Neural cell (in vitro differentiated cells): ENCODE results near the gene SLC38A4. TPM values are rescaled to one million over a fixed set of nuclear protein-coding genes. Genes with fewer than 3 reads are reported as not detected.

ENCODE experiments used
- H2AFZ ChIP-seq: fragments of 200-600, 300-800 bp; sonication (generic), shearing (Covaris generic); 2 replicates; pipeline ENCODE4 v1.6.0; 2014; ENCODE audit warnings: low read depth, mild to moderate bottlenecking, antibody characterized with exemption, low read length, moderate library complexity
- H3F3A ChIP-seq: fragments of 200-600 bp; shearing (Covaris generic); 2 replicates; pipeline ENCODE4 v1.6.1; 2016; ENCODE audit warnings: mild to moderate bottlenecking, moderate library complexity, mixed read lengths, antibody characterized with exemption, low read length; ENCODE audit not compliant: insufficient read depth, poor library complexity, severe bottlenecking
- H3K27ac ChIP-seq: fragments of 200-600, 300-800 bp; sonication (generic), shearing (Covaris generic); 2 replicates; pipeline ENCODE4 v1.5.1; 2014; ENCODE audit warnings: mild to moderate bottlenecking, low read length, moderate library complexity
- H3K27me3 ChIP-seq: fragments of 300-800, 200-600 bp; sonication (generic), shearing (Covaris generic); 2 replicates; pipeline ENCODE4 v1.6.0; 2014; ENCODE audit warnings: mild to moderate bottlenecking, low read depth, low read length, moderate library complexity; ENCODE audit not compliant: insufficient read depth
- H3K36me3 ChIP-seq: fragments of 300-800, 200-600 bp; sonication (generic), shearing (Covaris generic); 2 replicates; pipeline ENCODE4 v1.5.1; 2014; ENCODE audit warnings: mild to moderate bottlenecking, antibody characterized with exemption, low read length, moderate library complexity; ENCODE audit not compliant: insufficient read depth
- H3K4me2 ChIP-seq: fragments of 300-800, 200-600 bp; sonication (generic), shearing (Covaris generic); 2 replicates; pipeline ENCODE4 v1.6.0; 2014; ENCODE audit warnings: mild to moderate bottlenecking, low read length
- H3K4me3 ChIP-seq: fragments of 300-800, 200-600 bp; sonication (generic), shearing (Covaris generic); 2 replicates; pipeline ENCODE4 v1.5.1; 2014; ENCODE audit warnings: mild to moderate bottlenecking, low read length, moderate library complexity
- H3K79me2 ChIP-seq: fragments of 200-600 bp; shearing (Covaris generic); replicated peaks from 2 replicates; pipeline ENCODE4 v1.6.0; 2014; ENCODE audit warnings: mild to moderate bottlenecking, low read length, moderate library complexity; ENCODE audit not compliant: insufficient read depth
- H3K9ac ChIP-seq: fragments of 300-800, 200-600 bp; sonication (generic), shearing (Covaris generic); 2 replicates; pipeline ENCODE4 v1.6.1; 2016; ENCODE audit warnings: mild to moderate bottlenecking, low read length, mixed read lengths
- H3K9me2 ChIP-seq: fragments of 200-600 bp; shearing (Covaris generic); 2 replicates; pipeline ENCODE4 v1.6.1; 2016; ENCODE audit warnings: mild to moderate bottlenecking, low read length, mixed read lengths; ENCODE audit not compliant: insufficient read depth
- H3K9me3 ChIP-seq: fragments of 200-600, 300-800 bp; sonication (generic), shearing (Covaris generic); 2 replicates; pipeline ENCODE4 v1.6.1; 2016; ENCODE audit warnings: mild to moderate bottlenecking, mixed run types, low read length, moderate library complexity, mixed read lengths
- H4K20me1 ChIP-seq: fragments of 200-600 bp; shearing (Covaris generic); 2 replicates; pipeline ENCODE4 v1.6.1; 2016; ENCODE audit warnings: mild to moderate bottlenecking, mixed run types; ENCODE audit not compliant: insufficient read depth
- CTCF ChIP-seq: fragments of 450-650 bp; IDR thresholded peaks from 2 replicates; pipeline ENCODE4 v1.5.1; 2014; ENCODE audit warnings: antibody characterized with exemption, mild to moderate bottlenecking, moderate library complexity; ENCODE audit not compliant: poor library complexity, severe bottlenecking
- EP300 ChIP-seq: fragments of 450-650 bp; conservative IDR thresholded peaks from 2 replicates; pipeline ENCODE4 v1.6.1; 2014; ENCODE audit warnings: antibody characterized with exemption, mild to moderate bottlenecking, moderate library complexity; ENCODE audit not compliant: poor library complexity, severe bottlenecking
- EZH2 ChIP-seq: fragments of 200-600, 300-800 bp; shearing (Covaris generic), sonication (generic); IDR thresholded peaks from 2 replicates; pipeline ENCODE4 v1.6.1; 2014; ENCODE audit warnings: antibody characterized with exemption, low read length, borderline replicate concordance, mild to moderate bottlenecking; ENCODE audit not compliant: insufficient read depth, poor library complexity, severe bottlenecking
- MXI1 ChIP-seq: fragments of 450-650 bp; conservative IDR thresholded peaks from 2 replicates; pipeline ENCODE4 v1.6.1; 2014; ENCODE audit warnings: antibody characterized with exemption, mild to moderate bottlenecking; ENCODE audit not compliant: poor library complexity, severe bottlenecking
- POLR2AphosphoS5 ChIP-seq: IDR thresholded peaks from 2 replicates; pipeline ENCODE4 v1.6.1; 2012
- RAD21 ChIP-seq: fragments of 450-650 bp; conservative IDR thresholded peaks from 2 replicates; pipeline ENCODE4 v1.6.1; 2014; ENCODE audit warnings: antibody characterized with exemption, mild to moderate bottlenecking, moderate library complexity
- SMC3 ChIP-seq: fragments of 450-650 bp; conservative IDR thresholded peaks from 2 replicates; pipeline ENCODE4 v1.6.1; 2014; ENCODE audit warnings: antibody characterized with exemption, mild to moderate bottlenecking, moderate library complexity; ENCODE audit not compliant: poor library complexity
- TAF1 ChIP-seq: IDR thresholded peaks from 2 replicates; pipeline ENCODE4 v1.6.1; 2012; ENCODE audit warnings: low read depth
- polyA plus RNA-seq: library from polyadenylated mRNA; depleted of rRNA; stranded (reverse); fragments of >200 nt; gene quantifications from 2 replicates; pipeline ENCODE4 v1.2.3, GENCODE V29; 2014
- TF ChIP-seq, protein P1 (sequence below): IDR thresholded peaks from 2 replicates; pipeline ENCODE4 v1.6.1; 2012; ENCODE audit warnings: borderline replicate concordance

SLC38A4 gene
- polyA plus RNA-seq, 1 donor from 2014 or later = not detected

GRCh38 chr12:46777587-46777986, 48.2 kb downstream of the SLC38A4 start:
- Histone ChIP-seq H3F3A (no peaks in the 10 kb centered on the region), H3K9ac (no peak overlapping the region), H3K36me3 (no peaks in the 10 kb centered on the region), H3K4me2 (no peak overlapping the region), H3K79me2 (no peaks in the 10 kb centered on the region), H3K4me3 (no peak overlapping the region), H3K27ac (no peak overlapping the region), H3K9me3 (no peaks in the 10 kb centered on the region), H2AFZ (no peak overlapping the region), H3K27me3 (no peaks in the 10 kb centered on the region), H3K9me2 (no peaks in the 10 kb centered on the region), H4K20me1 (no peaks in the 10 kb centered on the region)
- no peak for TF ChIP-seq POLR2AphosphoS5
- TF ChIP-seq RAD21 = no peak
- TF ChIP-seq SMC3 = no peak
- TF ChIP-seq, protein P1, sequence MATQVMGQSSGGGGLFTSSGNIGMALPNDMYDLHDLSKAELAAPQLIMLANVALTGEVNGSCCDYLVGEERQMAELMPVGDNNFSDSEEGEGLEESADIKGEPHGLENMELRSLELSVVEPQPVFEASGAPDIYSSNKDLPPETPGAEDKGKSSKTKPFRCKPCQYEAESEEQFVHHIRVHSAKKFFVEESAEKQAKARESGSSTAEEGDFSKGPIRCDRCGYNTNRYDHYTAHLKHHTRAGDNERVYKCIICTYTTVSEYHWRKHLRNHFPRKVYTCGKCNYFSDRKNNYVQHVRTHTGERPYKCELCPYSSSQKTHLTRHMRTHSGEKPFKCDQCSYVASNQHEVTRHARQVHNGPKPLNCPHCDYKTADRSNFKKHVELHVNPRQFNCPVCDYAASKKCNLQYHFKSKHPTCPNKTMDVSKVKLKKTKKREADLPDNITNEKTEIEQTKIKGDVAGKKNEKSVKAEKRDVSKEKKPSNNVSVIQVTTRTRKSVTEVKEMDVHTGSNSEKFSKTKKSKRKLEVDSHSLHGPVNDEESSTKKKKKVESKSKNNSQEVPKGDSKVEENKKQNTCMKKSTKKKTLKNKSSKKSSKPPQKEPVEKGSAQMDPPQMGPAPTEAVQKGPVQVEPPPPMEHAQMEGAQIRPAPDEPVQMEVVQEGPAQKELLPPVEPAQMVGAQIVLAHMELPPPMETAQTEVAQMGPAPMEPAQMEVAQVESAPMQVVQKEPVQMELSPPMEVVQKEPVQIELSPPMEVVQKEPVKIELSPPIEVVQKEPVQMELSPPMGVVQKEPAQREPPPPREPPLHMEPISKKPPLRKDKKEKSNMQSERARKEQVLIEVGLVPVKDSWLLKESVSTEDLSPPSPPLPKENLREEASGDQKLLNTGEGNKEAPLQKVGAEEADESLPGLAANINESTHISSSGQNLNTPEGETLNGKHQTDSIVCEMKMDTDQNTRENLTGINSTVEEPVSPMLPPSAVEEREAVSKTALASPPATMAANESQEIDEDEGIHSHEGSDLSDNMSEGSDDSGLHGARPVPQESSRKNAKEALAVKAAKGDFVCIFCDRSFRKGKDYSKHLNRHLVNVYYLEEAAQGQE = no peak
- TF ChIP-seq TAF1 = no peak
- TF ChIP-seq MXI1 = no peak
- TF ChIP-seq CTCF = no peak
- no peak for TF ChIP-seq EP300
- no peak for TF ChIP-seq EZH2

DNA sequence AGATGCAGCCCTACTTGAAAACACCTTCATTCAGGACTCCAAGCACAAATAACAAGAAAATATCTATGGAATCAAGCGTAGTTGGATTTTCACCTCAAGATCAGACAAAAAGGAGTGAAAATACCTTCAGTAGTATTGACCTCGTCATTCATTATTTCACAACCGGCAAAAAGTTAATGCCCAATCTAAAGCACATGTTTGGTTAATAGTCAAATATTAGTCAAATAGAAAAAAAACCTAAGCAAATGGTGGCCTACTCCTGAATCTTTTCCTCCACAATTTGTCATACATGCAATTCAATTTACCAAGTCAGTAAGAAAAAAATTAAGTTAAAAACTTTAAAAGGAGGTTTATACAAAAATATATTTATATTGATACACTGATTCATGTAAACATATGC, 50.0 kb downstream of the SLC38A4 start:
- no peaks in the 10 kb centered on the region for H3K36me3 ChIP-seq
- no peaks in the 10 kb centered on the region for H3K79me2 ChIP-seq
- H3K9me3 ChIP-seq = no peaks in the 10 kb centered on the region
- no peak overlapping the region for H3K9ac ChIP-seq
- no peak overlapping the region for H2AFZ ChIP-seq
- H3K27me3 ChIP-seq = no peaks in the 10 kb centered on the region
- no peaks in the 10 kb centered on the region for H3F3A ChIP-seq
- H4K20me1 ChIP-seq = no peaks in the 10 kb centered on the region
- no peak overlapping the region for H3K4me3 ChIP-seq
- TF ChIP-seq, protein P1 = no peak
- no peak for TF ChIP-seq EP300
- TF ChIP-seq MXI1 = no peak
- no peak for TF ChIP-seq RAD21
- no peak for TF ChIP-seq SMC3
- TF ChIP-seq POLR2AphosphoS5 = no peak
- TF ChIP-seq EZH2 = no peak
- TF ChIP-seq TAF1 = no peak
- no peak for TF ChIP-seq CTCF
- no peaks in the 10 kb centered on the region for H3K9me2 ChIP-seq
- no peak overlapping the region for H3K4me2 ChIP-seq
- no peak overlapping the region for H3K27ac ChIP-seq
